OCI-M2 (cell line): ENCODE measurements around the gene OXCT1.
"Not testable (repeated sequence)": the region's sequence is repeated elsewhere in the genome, so short reads cannot be mapped to it uniquely, and the experiment has no call there.

ENCODE experiments used
- DNase-seq: peaks from one replicate; lab custom pipeline; 2025; ENCODE audit not compliant: unreplicated experiment; lab: John Stamatoyannopoulos, UW

OXCT1 gene

DNA sequence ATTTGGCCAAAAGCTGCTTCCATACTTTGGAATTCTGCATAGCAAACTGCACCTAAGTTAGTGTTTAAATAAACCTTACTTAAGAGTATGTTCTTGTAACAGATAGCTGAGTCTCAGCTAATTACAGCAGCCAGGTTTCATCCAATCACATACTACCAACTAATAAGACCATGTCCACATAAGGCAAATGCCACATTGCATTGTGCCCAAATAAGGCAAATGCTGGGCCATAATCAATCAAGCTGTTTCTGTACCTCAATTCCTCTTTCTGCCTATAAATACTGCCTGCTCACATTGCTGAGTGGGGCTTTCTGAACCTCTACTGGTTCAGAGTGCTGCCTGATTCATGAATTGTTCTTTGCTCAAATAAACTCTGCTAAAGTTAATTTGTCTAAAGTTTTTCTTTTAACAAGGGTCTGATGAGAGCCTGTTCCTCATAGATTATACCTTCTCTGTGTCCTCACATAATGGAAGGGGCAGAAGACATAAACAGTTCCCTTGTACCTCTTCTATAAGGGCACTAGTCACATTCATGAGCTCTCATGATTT is 4.4 kb upstream of the OXCT1 start:
- DNase-seq = no peak

DNA sequence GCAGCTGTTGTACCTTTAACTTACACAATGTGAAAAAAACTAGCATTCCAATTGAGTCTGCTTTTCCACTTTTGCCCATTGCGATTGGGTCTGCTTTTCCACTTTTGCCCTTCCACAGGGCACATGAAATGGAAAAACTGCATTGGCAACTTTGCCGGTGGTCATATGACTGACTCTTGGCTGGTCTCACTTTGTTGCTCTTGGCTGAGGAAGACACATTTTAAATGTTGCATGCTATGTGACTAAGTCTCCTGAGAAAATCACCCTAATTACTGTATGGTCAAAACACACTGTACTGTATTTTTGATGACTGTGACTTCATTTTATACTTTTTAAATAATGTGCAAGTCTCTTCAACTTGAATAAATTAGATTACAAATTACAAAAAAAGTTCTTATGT is 1.6 kb upstream of the OXCT1 start:
- DNase-seq = no peak

DNA sequence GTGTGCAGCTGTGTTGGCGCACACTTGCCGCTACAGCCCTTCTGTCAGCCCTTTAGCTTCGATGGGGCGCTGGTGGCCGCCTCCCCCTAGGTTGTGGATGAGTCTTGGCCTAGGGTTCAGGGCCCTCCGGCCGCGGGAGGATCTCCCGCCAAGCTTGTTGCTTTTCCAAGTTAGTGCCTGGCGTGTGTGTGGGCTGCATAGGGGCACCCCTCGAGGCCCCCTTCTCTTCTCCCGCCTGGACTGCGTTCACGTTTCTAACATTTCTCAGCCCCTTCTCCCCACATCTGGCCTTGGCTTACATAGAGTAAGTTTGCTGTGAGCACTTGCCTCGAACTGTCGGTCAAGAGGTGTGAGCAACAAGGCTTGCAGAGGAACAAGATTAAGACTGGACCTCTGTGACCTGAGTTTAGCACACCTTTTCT is 413 bp upstream of the OXCT1 start:
- DNase-seq = no peak

DNA sequence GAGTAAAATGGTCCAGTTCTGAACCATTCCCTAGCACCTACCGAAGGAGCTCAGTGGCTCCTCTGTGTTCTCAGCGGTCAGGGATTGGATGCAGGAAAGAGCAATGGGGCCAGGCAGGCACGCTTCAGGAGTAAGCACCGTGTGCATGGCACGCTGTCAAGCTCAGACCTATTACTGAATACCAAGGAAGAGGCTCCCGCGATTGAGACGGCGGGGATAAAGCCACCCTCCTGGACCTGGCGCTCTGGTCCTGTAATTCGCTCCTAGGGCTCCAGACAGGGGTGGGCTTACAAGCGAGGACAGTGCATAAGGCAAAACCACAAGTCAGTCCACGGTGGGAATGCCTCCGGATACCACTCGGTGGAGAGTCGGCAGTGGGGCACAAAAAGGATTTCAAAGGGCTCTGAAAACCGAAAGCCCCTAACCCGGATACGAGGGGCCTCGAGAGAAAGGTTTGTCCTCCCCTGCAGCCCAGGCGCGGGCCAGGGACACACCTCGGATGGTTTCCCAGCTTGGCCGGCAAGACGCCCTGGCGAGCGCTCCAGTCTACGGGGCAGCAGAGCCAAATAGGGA is 988 bp downstream of the OXCT1 start:
- no peak for DNase-seq

DNA sequence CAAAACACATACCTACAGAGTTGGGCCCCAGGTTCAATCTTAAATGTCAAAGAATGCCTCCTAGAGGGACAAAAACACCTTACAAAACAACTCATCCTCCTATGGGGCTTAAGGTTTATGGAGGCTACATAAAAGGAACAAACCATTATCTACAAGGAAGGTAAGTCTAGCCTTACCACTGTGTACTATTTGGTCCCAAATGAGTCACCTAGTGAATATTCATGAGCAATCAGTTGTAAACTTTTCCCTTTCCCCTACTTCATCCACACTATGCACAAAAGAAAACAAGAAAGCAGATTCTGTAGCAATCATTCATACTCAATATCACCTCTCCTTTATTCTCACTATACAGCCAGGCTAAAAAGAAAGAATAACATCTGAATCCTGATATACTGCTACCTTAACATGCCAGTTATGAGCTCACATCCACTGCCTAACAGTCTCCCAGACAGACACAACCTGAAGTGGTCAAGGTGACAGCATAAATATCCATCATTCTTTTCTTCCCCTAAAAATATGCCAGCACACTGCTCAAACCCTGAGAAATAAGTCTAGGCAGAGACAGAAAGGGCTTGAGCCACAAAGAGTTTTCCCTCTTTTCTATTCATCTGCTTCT is 6.2 kb downstream of the OXCT1 start:
- DNase-seq = no peak

DNA sequence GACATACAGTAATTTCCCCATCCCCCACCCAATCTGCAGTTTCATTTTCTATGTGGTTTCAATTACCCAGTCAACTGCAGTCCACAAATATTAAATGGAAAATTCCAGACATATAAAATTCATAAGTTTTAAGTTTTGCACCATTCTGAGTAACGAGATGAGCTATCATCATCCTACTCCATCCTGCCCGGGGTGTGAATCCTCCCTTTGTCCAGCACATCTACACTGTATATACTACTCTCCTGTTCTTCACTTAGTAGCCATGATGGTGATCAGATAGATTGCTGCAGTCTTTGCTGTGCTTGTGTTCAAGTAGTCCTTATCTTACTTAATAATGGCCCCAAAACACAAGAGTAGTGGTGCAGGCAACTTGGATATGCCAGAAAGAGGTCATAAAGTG is 11.3 kb downstream of the OXCT1 start:
- DNase-seq = no peak

DNA sequence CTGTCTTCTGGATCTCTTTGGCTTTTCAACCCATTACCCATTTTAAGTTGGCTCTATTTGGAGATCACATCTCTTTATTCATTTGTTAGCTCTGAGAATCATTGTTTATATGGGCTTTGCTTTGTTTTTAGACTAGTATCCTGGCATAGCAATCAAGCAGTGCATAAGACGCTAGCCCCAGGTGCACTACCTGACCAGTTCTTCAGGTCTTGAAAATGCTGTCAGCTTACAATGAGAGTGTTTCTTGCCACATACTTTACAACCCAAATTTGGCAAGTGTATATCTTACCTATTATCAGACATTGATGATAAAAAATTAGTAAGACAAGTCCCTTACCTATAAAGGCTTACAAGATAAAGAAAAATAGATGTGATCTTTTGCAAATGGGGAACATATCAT is 12.2 kb downstream of the OXCT1 start:
- DNase-seq = no peak

DNA sequence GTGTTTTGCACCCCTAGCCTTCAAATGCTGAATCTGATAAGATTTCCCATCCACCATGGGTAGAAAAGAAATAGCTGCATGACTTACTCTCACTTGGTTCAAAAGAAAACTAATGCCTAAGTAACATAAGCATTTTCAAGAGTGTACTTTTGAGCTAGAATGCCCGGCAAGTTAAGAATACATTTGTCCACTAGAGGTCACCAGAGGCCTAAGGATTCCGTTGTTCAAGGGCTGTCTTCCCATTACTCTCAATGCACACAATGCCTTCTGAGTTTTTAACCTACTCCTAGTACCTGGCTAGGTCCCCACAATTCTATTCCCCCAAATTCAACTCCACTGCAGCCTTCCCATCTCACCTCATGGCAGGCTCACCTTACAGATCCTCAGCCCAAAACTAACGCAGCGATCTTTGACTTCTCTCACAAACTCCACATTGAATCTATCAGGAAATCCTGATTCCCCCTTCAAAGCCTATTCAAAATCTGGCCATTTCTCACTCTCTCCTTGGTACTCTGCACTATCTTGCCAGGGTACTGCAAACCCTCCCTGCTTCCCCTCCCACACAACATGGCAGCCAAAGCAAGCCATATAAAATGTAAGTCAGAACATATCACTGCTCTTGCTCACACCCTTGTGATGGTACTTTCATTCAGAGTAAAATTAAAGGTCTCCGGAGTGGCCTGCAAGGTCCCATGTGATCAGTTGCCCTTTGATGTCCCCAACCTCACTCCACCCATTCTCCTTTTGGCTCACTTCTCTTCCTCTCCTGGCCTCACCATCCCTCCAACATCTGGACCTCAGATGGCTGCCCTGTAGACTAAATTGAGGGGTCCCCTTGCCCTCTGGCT is 13.4 kb downstream of the OXCT1 start:
- DNase-seq = peak; percentile 31

DNA sequence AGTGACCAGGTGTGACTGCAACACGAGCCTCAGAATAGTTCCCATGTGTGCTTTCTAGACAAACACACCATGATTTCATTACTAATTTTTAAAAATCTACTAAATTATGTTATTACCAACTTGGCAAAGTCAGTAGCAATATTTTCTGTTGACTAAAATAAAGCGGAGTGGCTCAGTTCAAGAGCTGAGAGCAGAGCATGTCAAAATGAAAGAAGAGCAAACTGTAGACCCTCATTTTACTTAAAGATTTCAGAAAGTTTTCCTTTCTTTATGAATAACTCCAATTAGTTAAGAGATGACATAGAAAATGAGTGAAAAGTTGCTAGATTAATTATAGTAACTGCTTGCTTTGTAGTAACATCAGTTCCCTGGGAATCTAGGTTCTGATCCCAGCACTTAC is 17.9 kb downstream of the OXCT1 start:
- DNase-seq = no peak

DNA sequence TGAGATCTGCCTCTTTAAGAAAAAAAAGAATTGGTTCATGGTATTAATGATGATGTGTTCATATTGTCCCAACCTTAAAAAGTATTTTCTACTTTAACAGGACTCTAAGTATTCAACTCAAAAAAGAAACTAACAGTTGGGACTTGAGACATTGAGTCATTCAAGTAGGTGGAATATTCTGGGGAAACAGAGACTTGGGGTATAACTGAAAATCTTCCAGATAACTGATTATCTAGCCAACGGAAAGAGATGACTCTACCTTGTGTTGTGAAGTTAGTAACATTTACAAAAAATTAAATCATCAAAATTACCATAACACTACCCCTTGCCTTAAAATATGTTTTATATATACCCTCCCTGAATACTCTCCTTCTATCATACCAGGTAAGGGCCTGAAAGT is 19.1 kb downstream of the OXCT1 start:
- no peak for DNase-seq

DNA sequence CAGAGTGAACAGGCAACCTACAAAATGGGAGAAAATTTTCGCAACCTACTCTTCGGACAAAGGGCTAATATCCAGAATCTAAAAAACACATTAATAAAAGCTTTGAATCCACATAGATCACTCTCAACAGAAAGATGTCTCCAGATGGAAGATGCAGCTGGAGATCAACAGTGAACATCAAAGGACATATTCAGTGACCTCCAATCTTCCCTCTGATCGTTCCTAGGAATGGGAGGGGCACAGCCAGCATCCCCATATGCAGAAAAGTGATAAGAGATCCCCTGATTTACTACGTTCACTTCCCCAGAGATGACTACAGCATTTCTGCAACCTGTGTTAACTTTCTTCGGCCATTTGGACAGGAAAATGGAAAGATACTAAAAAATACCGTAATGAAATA is 21.2 kb downstream of the OXCT1 start:
- DNase-seq = no peak

DNA sequence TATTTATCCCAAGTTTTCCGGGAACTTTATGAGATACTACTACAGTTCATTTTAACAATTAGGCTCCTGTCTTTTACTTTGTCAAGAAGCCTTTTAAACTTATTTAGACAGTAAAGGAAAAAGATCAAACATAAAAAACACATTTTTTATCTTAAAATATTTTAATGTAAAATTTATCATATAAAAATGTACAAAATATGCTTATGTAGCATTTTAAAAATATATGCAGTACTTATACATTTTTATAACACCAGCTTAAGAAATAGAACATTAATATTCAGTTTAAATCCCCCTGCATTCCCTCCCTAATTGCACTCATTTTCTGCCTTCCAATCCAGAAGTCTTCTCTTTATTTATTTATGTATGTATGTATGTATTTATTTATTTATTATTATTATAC is 24.5 kb downstream of the OXCT1 start:
- not testable (repeated sequence) for DNase-seq

DNA sequence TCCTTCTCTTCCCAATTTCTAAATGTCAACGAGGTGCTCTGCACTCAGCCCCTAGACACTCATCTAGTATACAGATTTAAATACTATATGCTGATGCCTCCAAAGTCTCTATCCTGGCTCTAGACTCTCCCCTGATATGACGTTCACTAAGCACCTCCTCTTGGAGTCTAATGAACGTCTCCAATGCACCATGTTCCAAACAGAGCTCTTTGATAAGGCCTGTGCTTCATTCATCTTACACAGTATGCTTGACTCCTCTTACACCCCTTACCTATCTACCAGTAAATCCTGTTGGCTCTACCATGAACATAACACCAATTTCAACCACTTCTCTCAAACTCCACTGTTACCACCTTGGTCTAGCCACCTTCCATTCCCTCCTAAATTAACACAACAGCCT is 25.7 kb downstream of the OXCT1 start:
- no peak for DNase-seq

DNA sequence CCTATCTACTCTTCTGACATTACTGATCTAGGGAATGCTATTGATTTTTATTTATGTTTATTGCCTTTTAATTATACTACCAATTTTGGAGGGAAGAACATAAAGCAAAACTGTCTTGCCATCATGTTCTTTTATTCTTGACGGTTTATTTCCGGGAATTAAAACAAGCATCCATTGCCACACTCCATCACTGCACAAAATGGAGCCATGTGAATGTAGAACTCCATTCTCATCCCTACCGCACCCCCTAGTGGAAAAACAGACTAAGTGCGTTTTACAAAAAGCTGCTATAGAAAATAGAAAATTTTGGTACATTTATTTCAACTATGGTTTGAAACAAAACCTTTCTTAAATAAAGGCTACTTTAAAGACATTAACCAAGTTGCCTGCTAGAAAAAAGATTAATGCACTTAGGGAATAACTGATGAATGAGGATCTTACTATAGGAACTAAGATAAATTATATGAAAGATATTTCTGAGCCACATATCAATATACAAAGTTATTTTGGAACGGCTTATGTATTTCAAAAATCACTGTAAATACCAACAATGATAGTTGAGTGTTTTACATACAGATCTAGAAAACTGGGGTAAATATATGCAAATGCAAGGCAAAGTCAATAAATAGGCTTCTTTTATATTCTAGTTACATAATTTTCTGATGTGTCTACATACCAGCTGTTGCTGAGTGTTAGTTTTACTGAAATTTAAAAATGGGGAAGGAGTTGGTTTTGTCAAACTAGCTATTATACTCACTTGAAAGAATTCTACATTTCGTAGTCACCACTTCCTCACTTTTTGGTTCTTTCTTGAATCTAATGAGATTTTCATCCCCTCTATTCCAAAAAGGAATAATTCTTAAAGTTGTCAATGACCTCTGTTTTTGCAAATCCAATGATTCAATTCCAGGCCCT is 26.5 kb downstream of the OXCT1 start:
- no peak for DNase-seq

DNA sequence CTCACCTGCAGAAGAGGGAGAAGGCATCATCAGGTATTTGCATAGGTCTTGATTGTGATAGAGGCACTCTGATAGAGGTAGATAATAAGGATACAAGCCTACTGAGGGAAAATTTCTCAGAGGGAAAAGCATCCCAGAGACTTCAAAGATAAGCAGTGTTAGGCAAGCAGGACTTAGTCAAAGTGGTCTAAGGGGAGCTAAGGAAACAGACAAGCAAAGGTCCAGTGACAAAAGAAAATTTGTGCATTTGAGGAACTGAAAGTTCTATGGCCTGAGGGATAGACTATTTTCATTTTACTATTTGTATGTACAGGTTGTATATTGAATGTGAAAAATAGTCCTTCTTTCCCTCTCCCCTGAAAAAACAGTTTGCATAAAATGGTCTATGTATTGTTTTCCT is 27.4 kb downstream of the OXCT1 start:
- no peak for DNase-seq

DNA sequence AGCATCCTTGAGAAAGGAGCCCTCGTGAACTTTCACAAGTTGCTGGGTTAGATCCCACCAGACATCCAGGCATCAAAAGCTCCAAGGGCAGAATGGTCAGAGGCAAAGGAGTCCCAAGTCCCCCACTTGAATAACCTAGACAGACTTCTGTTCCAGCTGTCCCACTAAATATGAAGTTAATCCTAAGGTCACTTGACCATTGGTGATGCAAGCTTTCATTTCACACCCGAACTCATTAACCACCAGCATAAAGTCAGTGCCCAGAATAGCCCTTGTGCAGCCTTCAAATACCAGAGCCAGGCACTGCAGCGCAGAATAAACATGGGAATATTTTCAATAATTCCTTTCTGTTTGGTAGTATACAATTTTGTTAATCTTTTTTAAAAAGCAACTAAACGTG is 28.9 kb downstream of the OXCT1 start:
- DNase-seq = no peak

DNA sequence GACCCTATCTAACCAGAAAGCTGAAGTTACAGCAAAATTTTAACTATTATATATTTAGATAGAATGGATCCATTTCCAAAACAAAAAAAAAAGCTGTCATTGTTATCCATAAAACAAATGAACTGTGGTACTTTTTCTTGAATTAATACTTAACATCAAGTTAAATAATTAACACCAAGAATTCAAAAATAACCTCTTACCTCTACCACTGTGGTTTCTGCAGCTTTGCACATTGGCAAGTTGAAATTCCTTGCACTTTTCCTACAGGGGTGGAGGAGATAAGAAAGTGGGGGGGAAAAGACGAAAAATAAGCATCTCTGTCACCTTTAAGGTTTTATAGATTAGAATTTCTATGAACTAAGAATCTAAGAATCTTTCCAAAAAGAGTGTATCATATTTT is 30.0 kb downstream of the OXCT1 start:
- DNase-seq = no peak

DNA sequence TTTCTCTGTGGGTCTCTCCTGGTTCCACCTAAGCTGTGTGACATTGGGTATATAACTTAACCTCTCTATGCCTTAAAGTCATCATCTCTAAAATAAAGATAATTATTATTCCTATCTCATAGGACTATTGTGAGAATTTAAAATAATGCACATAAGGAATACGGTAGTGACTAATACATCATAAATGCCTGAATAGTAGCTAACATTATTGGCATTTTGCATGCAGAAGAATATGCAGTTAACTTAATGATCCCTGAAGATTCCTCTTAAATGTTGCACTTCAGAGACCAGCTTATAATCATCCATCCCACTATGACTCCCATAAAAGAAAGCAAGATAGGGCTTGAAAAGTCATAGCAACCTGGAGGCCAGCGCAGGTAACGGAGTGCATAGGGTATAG is 32.4 kb downstream of the OXCT1 start:
- no peak for DNase-seq

DNA sequence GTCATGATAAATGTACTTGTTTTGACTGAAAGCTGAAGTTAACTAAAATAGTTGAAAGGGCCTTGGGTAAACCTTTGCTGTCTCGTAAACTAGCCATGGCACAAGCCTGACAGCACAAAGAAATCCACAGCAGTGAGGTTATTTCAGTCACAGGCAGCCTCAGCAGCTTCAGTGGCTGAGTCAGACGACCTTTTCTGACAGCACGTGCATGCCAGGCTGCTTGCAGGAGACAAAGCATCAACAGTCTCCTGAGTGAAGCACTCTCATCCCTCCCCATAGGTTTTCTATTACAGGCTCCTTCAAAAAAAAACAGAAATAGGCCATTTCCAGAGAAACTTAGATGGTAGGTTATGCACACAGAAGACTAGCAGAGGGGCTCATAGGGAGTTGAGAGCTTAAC is 34.6 kb downstream of the OXCT1 start:
- no peak for DNase-seq

DNA sequence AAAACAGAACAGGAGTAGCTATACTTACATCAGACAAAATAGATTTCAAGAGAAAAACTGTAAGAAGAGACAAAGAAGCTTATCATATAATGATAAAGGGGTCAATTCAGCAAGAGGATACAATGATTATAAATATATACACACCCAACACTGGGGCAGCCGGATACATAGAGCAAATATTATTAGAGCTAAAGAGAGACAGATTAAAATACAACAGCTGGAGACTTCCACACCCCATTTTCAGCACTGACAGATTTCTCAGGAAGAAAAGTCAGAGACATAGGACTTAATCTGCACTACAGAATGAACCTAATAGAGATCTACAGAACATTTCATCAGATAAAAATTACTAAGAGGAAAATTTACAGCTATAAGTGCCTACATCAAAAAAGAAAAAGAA is 35.7 kb downstream of the OXCT1 start:
- DNase-seq = no peak

DNA sequence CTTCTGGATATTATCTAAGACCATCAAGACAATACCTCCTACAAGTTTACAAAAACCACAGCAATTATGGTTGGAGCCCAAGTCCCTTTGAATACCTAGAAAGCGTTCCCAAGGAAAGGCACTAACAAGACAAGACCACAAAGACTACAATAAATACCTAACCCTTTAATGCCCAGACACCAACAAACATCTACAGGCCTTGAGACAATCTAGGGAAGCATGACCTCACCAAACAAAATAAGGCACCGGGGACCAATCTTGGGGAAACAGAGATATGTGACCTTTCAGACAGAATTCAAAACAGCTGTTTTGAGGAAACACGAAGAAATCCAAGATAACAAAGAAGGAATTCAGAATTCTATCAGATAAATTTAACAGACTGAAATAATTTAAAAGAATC is 37.8 kb downstream of the OXCT1 start:
- no peak for DNase-seq
